Measurements from ENCODE around the gene HASPIN.
A peak's percentile ranks its signal among the peaks of the same experiment; 100 is the strongest.

Gene HASPIN

GRCh38 chr17:3723556-3724377 lies at the start of gene HASPIN:
HASPIN (plus strand) TSS chr17:3723903; CDS start chr17:3723936, 33 bp downstream.
- DNase-seq = peak; percentile 94
- peaks cover 58% of the 10 kb centered on the region for H3K4me1 Mint-ChIP-seq (ENCODE audit: low read depth)
- no peaks in the 10 kb centered on the region for H3K27me3 Mint-ChIP-seq
- no peaks in the 10 kb centered on the region for H3K9me3 Mint-ChIP-seq
- peak within 1 kb of the TSS; percentile 96 for H3K27ac Mint-ChIP-seq
- peaks cover 87% of the 10 kb centered on the region for H3K36me3 Mint-ChIP-seq (ENCODE audit: low read depth)
- peak within 1 kb of the TSS; percentile 86 for H3K4me3 Mint-ChIP-seq

GRCh38 chr17:3675886-3676285 lies 47.8 kb upstream of the HASPIN start:
- no peak overlapping the region for H3K4me3 Mint-ChIP-seq

GRCh38 chr17:3678095-3678820 lies 45.4 kb upstream of the HASPIN start:
- Mint-ChIP-seq H3K27me3 (no peaks in the 10 kb centered on the region), H3K36me3 (ENCODE audit: low read depth) (peaks cover 51% of the 10 kb centered on the region), H3K4me3 (no peak overlapping the region), H3K27ac (peak overlapping the region; percentile 76), H3K4me1 (ENCODE audit: low read depth) (peaks cover 8% of the 10 kb centered on the region), H3K9me3 (no peaks in the 10 kb centered on the region)
- no peak for DNase-seq

More at GRCh38 chr17:3675886-3676285, 47.8 kb upstream of the HASPIN start:
- H3K27me3 Mint-ChIP-seq = no peaks in the 10 kb centered on the region
- H3K36me3 Mint-ChIP-seq (ENCODE audit: low read depth) = peaks cover 52% of the 10 kb centered on the region
- peaks cover 11% of the 10 kb centered on the region for H3K4me1 Mint-ChIP-seq (ENCODE audit: low read depth)
- DNase-seq = no peak
- H3K27ac Mint-ChIP-seq = no peak overlapping the region
- H3K9me3 Mint-ChIP-seq = no peaks in the 10 kb centered on the region

- H3K4me1 Mint-ChIP-seq (ENCODE audit: low read depth) = peaks cover 9% of the 10 kb centered on the region
- no peak overlapping the region for H3K27ac Mint-ChIP-seq
- no peak for DNase-seq
- H3K4me3 Mint-ChIP-seq = no peak overlapping the region
- H3K9me3 Mint-ChIP-seq = no peaks in the 10 kb centered on the region
- peaks cover 55% of the 10 kb centered on the region for H3K36me3 Mint-ChIP-seq (ENCODE audit: low read depth)
- H3K27me3 Mint-ChIP-seq = no peaks in the 10 kb centered on the region
These were observed 44.7 kb upstream of the HASPIN start for GRCh38 chr17:3678821-3679530.

DNA sequence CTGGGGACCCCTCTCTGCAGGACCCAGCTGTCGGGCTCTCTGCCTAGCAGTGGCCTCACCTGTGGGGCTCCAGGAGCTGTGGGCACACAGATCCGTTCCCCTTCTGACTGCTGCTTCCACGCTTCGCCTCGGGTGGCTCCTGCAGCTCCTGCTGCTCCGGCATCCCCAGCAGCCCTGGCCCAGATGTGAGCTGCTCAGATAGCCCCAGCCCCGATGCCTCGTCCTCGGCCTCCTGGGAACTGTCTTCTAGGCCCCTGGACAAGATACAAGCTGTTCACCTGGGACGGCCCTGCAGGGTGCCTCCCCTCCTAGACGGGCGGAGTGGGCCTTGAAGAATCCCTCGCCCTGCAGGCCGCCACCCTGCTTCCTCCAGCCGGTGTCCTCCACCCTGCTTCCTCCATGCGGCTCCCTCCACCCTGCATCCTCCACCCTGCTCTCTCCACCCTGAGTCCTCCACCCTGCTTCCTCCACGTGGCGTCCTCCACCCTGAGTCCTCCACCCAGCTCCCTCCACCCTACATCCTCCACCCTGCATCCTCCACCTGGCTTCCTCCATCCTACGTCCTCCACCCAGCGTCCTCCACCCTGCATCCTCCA lies 44.1 kb upstream of the HASPIN start:
- Mint-ChIP-seq H3K4me3 (no peak overlapping the region), H3K4me1 (ENCODE audit: low read depth) (peaks cover 9% of the 10 kb centered on the region)

DNA sequence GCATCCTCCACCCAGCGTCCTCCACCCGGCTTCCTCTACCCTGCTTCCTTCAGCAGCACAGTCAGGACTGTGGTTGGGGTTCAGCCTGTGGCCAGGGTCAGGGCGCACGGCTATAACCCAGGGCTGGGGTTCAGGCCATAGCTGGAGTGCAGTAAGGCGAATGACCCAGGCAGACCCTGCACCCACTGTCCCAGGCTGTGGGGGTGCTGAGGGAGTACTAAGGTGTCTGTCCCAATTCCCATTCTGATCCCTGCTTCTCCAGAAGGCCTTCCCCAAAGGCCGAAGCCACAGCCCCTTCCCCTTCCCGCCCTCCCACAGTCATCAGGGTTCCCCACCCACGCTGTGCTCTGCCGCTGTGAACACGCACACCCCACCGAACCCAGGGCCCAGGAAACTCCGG lies 42.6 kb upstream of the HASPIN start:
- DNase-seq = no peak
- Mint-ChIP-seq H3K4me1 (ENCODE audit: low read depth) (peaks cover 9% of the 10 kb centered on the region), H3K4me3 (no peak overlapping the region), H3K27me3 (no peaks in the 10 kb centered on the region), H3K9me3 (no peaks in the 10 kb centered on the region), H3K36me3 (ENCODE audit: low read depth) (peaks cover 67% of the 10 kb centered on the region), H3K27ac (no peak overlapping the region)

More for the DNA sequence above, 44.1 kb upstream of the HASPIN start:
- Mint-ChIP-seq H3K27me3 (no peaks in the 10 kb centered on the region), H3K9me3 (no peaks in the 10 kb centered on the region), H3K27ac (no peak overlapping the region), H3K36me3 (ENCODE audit: low read depth) (peaks cover 61% of the 10 kb centered on the region)
- no peak for DNase-seq

DNA sequence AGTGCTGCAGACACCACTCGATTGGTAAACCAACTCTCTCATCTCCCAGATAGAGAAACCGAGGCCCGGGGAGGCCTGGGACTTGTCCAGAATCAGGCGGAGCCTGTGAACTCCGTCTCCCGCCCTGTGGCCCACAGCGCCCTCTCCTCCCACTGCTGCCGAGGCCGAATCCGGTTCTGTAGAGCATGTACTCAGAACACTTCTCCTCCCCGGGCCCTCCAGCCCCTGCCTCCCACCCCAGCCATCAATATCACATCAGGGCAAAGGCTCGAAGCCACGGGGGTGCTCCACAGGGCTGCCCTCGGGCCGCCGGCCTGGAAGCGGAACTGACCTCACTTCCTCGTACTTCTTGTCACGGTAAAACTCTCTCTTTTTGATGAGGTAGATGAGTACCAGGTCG lies 42.1 kb upstream of the HASPIN start:
- Mint-ChIP-seq H3K9me3 (no peaks in the 10 kb centered on the region), H3K4me3 (no peak overlapping the region), H3K27me3 (no peaks in the 10 kb centered on the region), H3K4me1 (ENCODE audit: low read depth) (peaks cover 9% of the 10 kb centered on the region), H3K27ac (no peak overlapping the region), H3K36me3 (ENCODE audit: low read depth) (peaks cover 63% of the 10 kb centered on the region)
- no peak for DNase-seq

DNA sequence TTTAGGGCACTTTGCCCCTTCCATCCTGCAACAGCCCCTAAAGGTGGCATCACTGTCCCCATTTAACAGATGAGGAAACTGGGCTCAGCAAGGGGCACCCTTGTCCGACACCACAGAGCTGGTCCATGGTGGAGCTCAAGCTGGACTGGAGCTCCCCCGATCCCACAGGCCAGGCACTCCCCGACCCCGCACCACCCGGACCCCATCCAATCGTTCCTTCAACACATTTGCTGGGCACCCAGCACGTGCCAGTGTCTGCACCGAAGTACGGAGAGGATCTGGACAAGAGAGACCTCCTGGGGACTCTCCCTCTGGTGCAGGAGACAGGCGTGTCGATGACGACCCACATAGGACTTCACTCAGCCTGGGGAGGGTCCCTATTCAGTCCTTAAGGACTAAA lies 41.7 kb upstream of the HASPIN start:
- Mint-ChIP-seq H3K9me3 (no peaks in the 10 kb centered on the region), H3K4me3 (no peak overlapping the region), H3K36me3 (ENCODE audit: low read depth) (peaks cover 60% of the 10 kb centered on the region), H3K4me1 (ENCODE audit: low read depth) (peaks cover 9% of the 10 kb centered on the region), H3K27me3 (no peaks in the 10 kb centered on the region), H3K27ac (no peak overlapping the region)
- DNase-seq = no peak

DNA sequence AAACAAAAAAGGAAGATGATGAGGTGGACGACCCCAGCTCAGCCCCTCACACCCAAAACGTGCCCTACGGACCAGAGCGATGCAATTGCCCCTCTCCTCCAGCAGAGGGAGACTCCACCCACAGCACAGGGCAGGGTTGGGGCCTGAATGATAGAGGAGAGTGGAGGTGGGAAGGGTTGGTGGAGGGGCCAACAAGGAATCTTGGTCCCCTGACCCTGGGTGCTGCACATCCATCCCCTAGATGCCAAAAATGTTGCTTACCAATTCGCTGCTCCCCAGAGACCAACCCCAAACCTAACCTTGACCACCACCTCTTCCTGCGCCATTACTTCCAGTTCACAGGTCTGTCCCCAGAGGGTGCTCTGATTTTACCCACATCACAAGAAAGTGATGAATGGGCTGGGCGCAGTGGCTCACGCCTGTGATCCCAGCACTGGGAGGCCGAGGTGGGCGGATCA lies 40.6 kb upstream of the HASPIN start:
- Mint-ChIP-seq H3K9me3 (no peaks in the 10 kb centered on the region), H3K27me3 (no peaks in the 10 kb centered on the region), H3K4me1 (ENCODE audit: low read depth) (peaks cover 9% of the 10 kb centered on the region), H3K36me3 (ENCODE audit: low read depth) (peaks cover 52% of the 10 kb centered on the region), H3K27ac (peak overlapping the region; percentile 69), H3K4me3 (no peak overlapping the region)
- DNase-seq = peak; percentile 76

DNA sequence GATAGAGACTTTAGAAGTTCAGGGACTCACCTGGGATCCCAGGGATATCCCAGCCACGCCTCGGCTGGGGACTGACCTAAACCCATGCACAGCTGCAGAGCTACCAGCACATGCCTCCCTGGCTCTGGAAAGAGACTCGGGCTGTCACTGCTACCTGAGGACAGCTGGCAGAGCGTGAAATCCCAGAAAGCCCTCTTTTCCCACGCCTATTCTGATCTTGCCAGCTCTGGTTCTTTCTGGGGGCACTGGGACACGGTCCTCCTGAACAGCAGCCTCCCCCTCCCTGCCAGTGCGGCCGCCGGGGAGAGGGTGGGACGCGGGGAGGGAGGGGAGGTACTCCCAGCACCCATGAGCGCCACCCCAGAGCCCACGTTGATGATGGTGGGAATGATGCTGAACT lies 38.5 kb upstream of the HASPIN start:
- no peaks in the 10 kb centered on the region for H3K27me3 Mint-ChIP-seq
- H3K4me3 Mint-ChIP-seq = no peak overlapping the region
- H3K9me3 Mint-ChIP-seq = no peaks in the 10 kb centered on the region
- DNase-seq = no peak
- no peak overlapping the region for H3K27ac Mint-ChIP-seq
- H3K4me1 Mint-ChIP-seq (ENCODE audit: low read depth) = peaks cover 9% of the 10 kb centered on the region
- peaks cover 54% of the 10 kb centered on the region for H3K36me3 Mint-ChIP-seq (ENCODE audit: low read depth)

DNA sequence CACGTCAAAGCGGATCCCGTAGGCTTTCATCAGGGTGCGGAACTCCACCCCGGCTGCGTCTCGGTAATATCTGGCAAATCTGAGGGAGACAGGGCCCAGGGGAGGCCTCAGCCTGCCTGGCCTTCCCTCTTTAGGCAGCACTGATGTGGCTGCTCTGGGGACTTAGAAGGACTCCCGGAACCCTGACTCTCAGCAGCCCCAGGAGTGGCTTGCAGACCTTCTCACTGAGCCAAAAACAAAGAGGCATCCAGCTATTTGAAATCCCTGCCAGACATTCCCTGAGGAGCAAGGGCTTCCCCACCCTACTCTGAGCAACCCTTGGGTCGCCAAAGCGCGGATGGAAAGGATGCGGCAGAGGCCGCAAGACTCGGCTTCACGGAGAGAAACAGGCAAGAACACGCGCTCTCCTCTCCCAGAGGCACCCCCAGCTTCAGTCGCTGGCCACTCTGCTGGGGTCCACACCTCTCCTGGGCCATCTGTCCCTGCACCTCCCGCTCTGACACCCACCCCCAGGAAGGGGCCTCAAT lies 35.6 kb upstream of the HASPIN start:
- Mint-ChIP-seq H3K4me1 (ENCODE audit: low read depth) (peaks cover 6% of the 10 kb centered on the region), H3K27me3 (no peaks in the 10 kb centered on the region), H3K4me3 (no peak overlapping the region), H3K36me3 (ENCODE audit: low read depth) (peaks cover 49% of the 10 kb centered on the region), H3K27ac (no peak overlapping the region), H3K9me3 (no peaks in the 10 kb centered on the region)
- DNase-seq = no peak

GRCh38 chr17:3688852-3689261 lies 34.8 kb upstream of the HASPIN start:
- no peak for DNase-seq
- Mint-ChIP-seq H3K4me1 (ENCODE audit: low read depth) (peaks cover 6% of the 10 kb centered on the region), H3K9me3 (no peaks in the 10 kb centered on the region), H3K4me3 (no peak overlapping the region), H3K27ac (no peak overlapping the region), H3K27me3 (no peaks in the 10 kb centered on the region), H3K36me3 (ENCODE audit: low read depth) (peaks cover 45% of the 10 kb centered on the region)

DNA sequence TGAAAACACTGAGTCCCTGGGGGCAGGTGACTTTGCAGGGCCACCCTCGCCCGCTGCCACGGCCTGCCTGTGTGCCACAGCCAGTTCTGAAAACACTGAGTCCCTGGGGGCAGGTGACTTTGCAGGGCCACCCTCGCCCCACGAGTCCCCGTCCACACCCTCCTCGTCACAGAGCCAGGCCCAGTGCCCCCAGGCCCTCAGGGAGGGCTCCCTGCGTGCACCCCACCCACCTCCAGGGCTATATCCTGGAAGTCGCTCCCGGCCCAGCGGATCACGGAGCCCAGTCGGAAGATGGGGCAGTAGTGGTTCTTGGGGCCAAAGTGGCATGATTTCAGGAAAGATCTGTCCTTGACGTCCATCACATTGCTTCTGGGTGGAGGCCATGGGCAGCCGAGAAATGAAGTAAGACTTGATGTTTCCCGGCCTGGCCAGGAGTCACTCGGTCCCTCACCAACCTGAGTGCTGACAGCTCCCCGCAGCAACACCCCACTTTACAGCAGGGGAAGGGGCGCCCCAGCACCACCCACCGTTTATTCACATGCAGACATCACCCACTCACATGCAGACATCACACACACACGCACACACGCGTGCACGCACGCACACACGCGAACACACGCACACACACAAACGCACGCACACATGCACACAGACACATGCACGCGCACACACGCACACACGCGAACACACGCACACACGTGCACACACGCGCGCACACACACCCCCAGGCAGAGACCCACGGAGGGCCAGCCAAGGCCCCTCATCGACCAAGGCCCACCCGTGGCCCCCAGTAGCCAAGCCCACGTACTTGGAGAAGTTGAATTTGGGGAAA lies 34.2 kb upstream of the HASPIN start:
- DNase-seq = no peak
- Mint-ChIP-seq H3K27ac (no peak overlapping the region), H3K9me3 (no peaks in the 10 kb centered on the region), H3K4me3 (no peak overlapping the region), H3K4me1 (ENCODE audit: low read depth) (peaks cover 12% of the 10 kb centered on the region), H3K27me3 (no peaks in the 10 kb centered on the region), H3K36me3 (ENCODE audit: low read depth) (peaks cover 42% of the 10 kb centered on the region)

Measured in activated T-cell treated with anti-CD3 and anti-CD28 coated beads, Interleukin-2, amount 50 U/mL, for 24 hours (primary cell).